Measurements from ENCODE around the gene PPM1D. TPM values are rescaled to one million over a fixed set of nuclear protein-coding genes. Genes with fewer than 3 reads are reported as not detected.

The PPM1D gene
- total RNA-seq, 1 donor from 2014 or later, result 28.7 TPM

DNA sequence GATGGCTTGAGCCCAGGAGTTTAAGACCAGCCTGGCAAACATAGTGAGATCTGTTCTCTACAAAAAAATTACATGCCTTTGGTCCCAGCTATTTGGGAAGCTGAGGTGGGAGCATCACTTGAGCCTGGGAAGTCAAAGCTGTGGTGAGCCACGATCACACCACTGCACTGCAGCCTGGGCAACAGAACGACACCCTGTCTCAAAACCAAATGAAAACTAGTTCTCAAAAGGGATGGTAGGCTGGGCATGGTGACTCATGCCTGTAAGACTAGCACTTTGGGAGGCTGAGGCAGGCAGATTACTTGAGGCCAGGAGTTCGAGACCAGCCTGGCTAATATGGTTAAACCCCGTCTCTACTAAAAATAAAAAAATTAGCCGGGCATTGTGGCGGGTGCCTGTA lies 31.1 kb downstream of the PPM1D start:
- no peak for FAIRE-seq
- no peaks in the 10 kb centered on the region for H3K27me3 Mint-ChIP-seq (ENCODE audit: low read depth, unreplicated experiment)
- no peaks in the 10 kb centered on the region for H3K4me1 ChIP-seq (ENCODE audit: insufficient read depth, low read length)

DNA sequence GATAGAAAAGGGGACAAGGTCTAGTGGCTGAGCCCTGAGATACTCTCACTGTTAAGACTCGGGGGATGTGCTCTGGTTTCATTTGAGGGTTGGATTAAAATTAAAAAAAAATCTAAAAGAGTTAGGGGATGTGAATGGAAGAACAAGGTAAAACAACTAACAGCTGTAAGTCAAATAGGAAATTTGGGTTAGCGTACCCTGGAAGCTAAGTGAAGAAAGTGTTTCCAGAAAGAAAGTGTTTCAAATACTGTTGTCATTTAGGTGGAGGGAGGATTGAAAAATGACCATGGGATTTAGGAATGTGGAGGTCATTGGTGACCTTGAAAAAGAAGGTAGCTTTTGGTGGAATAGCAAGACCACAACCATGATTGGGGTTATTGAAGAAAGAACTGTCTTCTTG lies 37.7 kb downstream of the PPM1D start:
- TF ChIP-seq, protein P1, sequence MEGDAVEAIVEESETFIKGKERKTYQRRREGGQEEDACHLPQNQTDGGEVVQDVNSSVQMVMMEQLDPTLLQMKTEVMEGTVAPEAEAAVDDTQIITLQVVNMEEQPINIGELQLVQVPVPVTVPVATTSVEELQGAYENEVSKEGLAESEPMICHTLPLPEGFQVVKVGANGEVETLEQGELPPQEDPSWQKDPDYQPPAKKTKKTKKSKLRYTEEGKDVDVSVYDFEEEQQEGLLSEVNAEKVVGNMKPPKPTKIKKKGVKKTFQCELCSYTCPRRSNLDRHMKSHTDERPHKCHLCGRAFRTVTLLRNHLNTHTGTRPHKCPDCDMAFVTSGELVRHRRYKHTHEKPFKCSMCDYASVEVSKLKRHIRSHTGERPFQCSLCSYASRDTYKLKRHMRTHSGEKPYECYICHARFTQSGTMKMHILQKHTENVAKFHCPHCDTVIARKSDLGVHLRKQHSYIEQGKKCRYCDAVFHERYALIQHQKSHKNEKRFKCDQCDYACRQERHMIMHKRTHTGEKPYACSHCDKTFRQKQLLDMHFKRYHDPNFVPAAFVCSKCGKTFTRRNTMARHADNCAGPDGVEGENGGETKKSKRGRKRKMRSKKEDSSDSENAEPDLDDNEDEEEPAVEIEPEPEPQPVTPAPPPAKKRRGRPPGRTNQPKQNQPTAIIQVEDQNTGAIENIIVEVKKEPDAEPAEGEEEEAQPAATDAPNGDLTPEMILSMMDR (IDR thresholded peaks at IDR 0.05; ENCODE audit: insufficient read depth, low read depth, low read length), result no peak
- TF ChIP-seq EZH2 (IDR thresholded peaks at IDR 0.05; ENCODE audit: insufficient read depth, low read length), result no peak
- no peak overlapping the region for H3K9ac ChIP-seq (ENCODE audit: low read length)
- H3K79me2 ChIP-seq (ENCODE audit: insufficient read depth, low read length), result peaks cover 11% of the 10 kb centered on the region
- peaks cover 14% of the 10 kb centered on the region for H3K36me3 ChIP-seq (ENCODE audit: insufficient read depth, low read length)
- H3K9me3 Mint-ChIP-seq (ENCODE audit: unreplicated experiment), result no peaks in the 10 kb centered on the region
- H3K9me3 ChIP-seq (ENCODE audit: insufficient read depth, low read depth, low read length), result no peaks in the 10 kb centered on the region
- H3K36me3 Mint-ChIP-seq (ENCODE audit: low read depth, unreplicated experiment), result peaks cover 5% of the 10 kb centered on the region
- peaks cover 7% of the 10 kb centered on the region for H3K4me1 ChIP-seq (ENCODE audit: insufficient read depth, low read length)
- no peak overlapping the region for H3K27ac ChIP-seq (ENCODE audit: low read depth, low read length)
- H2AFZ ChIP-seq (ENCODE audit: low read depth, low read length), result no peak overlapping the region
- H3K4me3 ChIP-seq (ENCODE audit: insufficient read depth, low read depth, low read length), result no peak overlapping the region
- H4K20me1 ChIP-seq (ENCODE audit: insufficient read depth, low read length), result peaks cover 52% of the 10 kb centered on the region
- no peaks in the 10 kb centered on the region for H3K27me3 ChIP-seq (ENCODE audit: insufficient read depth, low read length)
- H3K4me1 Mint-ChIP-seq (ENCODE audit: low read depth, unreplicated experiment), result peaks cover 6% of the 10 kb centered on the region
- no peak for DNase-seq (ENCODE audit: low read depth)
- no peak overlapping the region for H3K4me2 ChIP-seq (ENCODE audit: low read length)
- H3K4me3 Mint-ChIP-seq (ENCODE audit: unreplicated experiment), result no peak overlapping the region
- H3K27me3 Mint-ChIP-seq (ENCODE audit: low read depth, unreplicated experiment), result no peaks in the 10 kb centered on the region
- no peak overlapping the region for H3K27ac Mint-ChIP-seq (ENCODE audit: unreplicated experiment)
- FAIRE-seq, result no peak

More for the DNA sequence above, 31.1 kb downstream of the PPM1D start:
- peaks cover 32% of the 10 kb centered on the region for H4K20me1 ChIP-seq (ENCODE audit: insufficient read depth, low read length)
- peaks cover 10% of the 10 kb centered on the region for H3K79me2 ChIP-seq (ENCODE audit: insufficient read depth, low read length)
- no peak overlapping the region for H3K27ac ChIP-seq (ENCODE audit: low read depth, low read length)
- TF ChIP-seq, protein P1 (IDR thresholded peaks at IDR 0.05; ENCODE audit: insufficient read depth, low read depth, low read length), result no peak
- no peak for TF ChIP-seq EZH2 (IDR thresholded peaks at IDR 0.05; ENCODE audit: insufficient read depth, low read length)
- H3K4me3 Mint-ChIP-seq (ENCODE audit: unreplicated experiment), result no peak overlapping the region
- peaks cover 9% of the 10 kb centered on the region for H3K36me3 Mint-ChIP-seq (ENCODE audit: low read depth, unreplicated experiment)
- H3K4me2 ChIP-seq (ENCODE audit: low read length), result no peak overlapping the region
- no peak overlapping the region for H3K9ac ChIP-seq (ENCODE audit: low read length)
- H2AFZ ChIP-seq (ENCODE audit: low read depth, low read length), result no peak overlapping the region
- no peaks in the 10 kb centered on the region for H3K9me3 Mint-ChIP-seq (ENCODE audit: unreplicated experiment)
- no peak overlapping the region for H3K4me3 ChIP-seq (ENCODE audit: insufficient read depth, low read depth, low read length)
- H3K36me3 ChIP-seq (ENCODE audit: insufficient read depth, low read length), result peaks cover 14% of the 10 kb centered on the region
- H3K27ac Mint-ChIP-seq (ENCODE audit: unreplicated experiment), result no peak overlapping the region
- H3K9me3 ChIP-seq (ENCODE audit: insufficient read depth, low read depth, low read length), result no peaks in the 10 kb centered on the region
- H3K4me1 Mint-ChIP-seq (ENCODE audit: low read depth, unreplicated experiment), result no peaks in the 10 kb centered on the region
- no peaks in the 10 kb centered on the region for H3K27me3 ChIP-seq (ENCODE audit: insufficient read depth, low read length)
- DNase-seq (ENCODE audit: low read depth), result peak; percentile 8

DNA sequence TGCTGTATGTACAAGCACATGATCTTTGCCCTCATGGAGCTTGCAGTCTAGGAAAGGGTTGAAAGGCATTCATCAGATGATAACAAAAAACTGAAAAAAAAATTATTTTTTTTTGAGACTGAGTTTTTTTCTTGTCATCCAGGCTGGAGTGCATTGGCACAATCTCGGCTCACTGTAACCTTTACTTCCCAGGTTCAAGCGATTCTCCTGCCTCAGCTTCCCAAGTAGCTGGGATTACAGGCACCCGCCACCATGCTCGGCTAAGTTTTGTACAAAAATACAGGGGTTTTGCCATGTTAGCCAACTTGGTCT lies 39.0 kb downstream of the PPM1D start:
- H3K4me2 ChIP-seq (ENCODE audit: low read length), result no peak overlapping the region
- Mint-ChIP-seq H3K27ac (ENCODE audit: unreplicated experiment) (no peak overlapping the region), H3K4me1 (ENCODE audit: low read depth, unreplicated experiment) (peaks cover 6% of the 10 kb centered on the region), H3K27me3 (ENCODE audit: low read depth, unreplicated experiment) (no peaks in the 10 kb centered on the region), H3K36me3 (ENCODE audit: low read depth, unreplicated experiment) (peaks cover 5% of the 10 kb centered on the region), H3K9me3 (ENCODE audit: unreplicated experiment) (no peaks in the 10 kb centered on the region), H3K4me3 (ENCODE audit: unreplicated experiment) (no peak overlapping the region)
- peaks cover 7% of the 10 kb centered on the region for H3K4me1 ChIP-seq (ENCODE audit: insufficient read depth, low read length)
- no peak for DNase-seq (ENCODE audit: low read depth)
- no peak overlapping the region for H3K27ac ChIP-seq (ENCODE audit: low read depth, low read length)
- H2AFZ ChIP-seq (ENCODE audit: low read depth, low read length), result no peak overlapping the region
- H3K9ac ChIP-seq (ENCODE audit: low read length), result no peak overlapping the region
- no peak overlapping the region for H3K4me3 ChIP-seq (ENCODE audit: insufficient read depth, low read depth, low read length)
- H3K79me2 ChIP-seq (ENCODE audit: insufficient read depth, low read length), result peaks cover 21% of the 10 kb centered on the region
- H3K27me3 ChIP-seq (ENCODE audit: insufficient read depth, low read length), result no peaks in the 10 kb centered on the region
- TF ChIP-seq, protein P1 (IDR thresholded peaks at IDR 0.05; ENCODE audit: insufficient read depth, low read depth, low read length), result no peak
- no peak for TF ChIP-seq EZH2 (IDR thresholded peaks at IDR 0.05; ENCODE audit: insufficient read depth, low read length)
- peaks cover 18% of the 10 kb centered on the region for H3K36me3 ChIP-seq (ENCODE audit: insufficient read depth, low read length)
- FAIRE-seq, result no peak
- H3K9me3 ChIP-seq (ENCODE audit: insufficient read depth, low read depth, low read length), result no peaks in the 10 kb centered on the region
- H4K20me1 ChIP-seq (ENCODE audit: insufficient read depth, low read length), result peaks cover 59% of the 10 kb centered on the region
